ENCODE results near the gene KIZ.
"Not testable (repeated sequence)": the region's sequence is repeated elsewhere in the genome, so short reads cannot be mapped to it uniquely, and the experiment has no call there.

Gene KIZ

GRCh38 chr20:21230220-21230619, 104.3 kb downstream of the KIZ start:
- no peak for DNase-seq (ENCODE audit: low read depth)

- no peak for DNase-seq (ENCODE audit: low read depth)
Observed at GRCh38 chr20:21230686-21231085, 104.8 kb downstream of the KIZ start.

GRCh38 chr20:21232546-21233280, 106.8 kb downstream of the KIZ start:
- no peak for DNase-seq (ENCODE audit: low read depth)

- DNase-seq (ENCODE audit: low read depth) = no peak
Observed at GRCh38 chr20:21234324-21234723, 108.4 kb downstream of the KIZ start.

- no peak for DNase-seq (ENCODE audit: low read depth)
Observed at GRCh38 chr20:21234806-21235483, 109.1 kb downstream of the KIZ start.

GRCh38 chr20:21235484-21236445, 109.9 kb downstream of the KIZ start:
- peak; percentile 49 for DNase-seq (ENCODE audit: low read depth)

- DNase-seq (ENCODE audit: low read depth) = no peak
Observed at GRCh38 chr20:21237956-21238799, 112.3 kb downstream of the KIZ start.

- no peak for DNase-seq (ENCODE audit: low read depth)
Observed at GRCh38 chr20:21238818-21239536, 113.1 kb downstream of the KIZ start.

- no peak for DNase-seq (ENCODE audit: low read depth)
Observed at GRCh38 chr20:21240394-21240793, 114.5 kb downstream of the KIZ start.

- no peak for DNase-seq (ENCODE audit: low read depth)
Observed at GRCh38 chr20:21241406-21241805, 115.5 kb downstream of the KIZ start.

- no peak for DNase-seq (ENCODE audit: low read depth)
Observed at GRCh38 chr20:21243811-21244210, 117.9 kb downstream of the KIZ start.

- DNase-seq (ENCODE audit: low read depth) = no peak
Observed at GRCh38 chr20:21244808-21245207, 118.9 kb downstream of the KIZ start.

GRCh38 chr20:21246161-21246560, 120.3 kb downstream of the KIZ start:
- no peak for DNase-seq (ENCODE audit: low read depth)

- not testable (repeated sequence) for DNase-seq (ENCODE audit: low read depth)
Observed at GRCh38 chr20:21247603-21248095, 121.8 kb downstream of the KIZ start.

GRCh38 chr20:21251278-21251677, 125.4 kb downstream of the KIZ start:
- DNase-seq (ENCODE audit: low read depth) = peak; percentile 26

- DNase-seq (ENCODE audit: low read depth) = no peak
Observed at GRCh38 chr20:21257192-21257591, 131.3 kb downstream of the KIZ start.

- DNase-seq (ENCODE audit: low read depth) = no peak
Observed at GRCh38 chr20:21258411-21258810, 132.5 kb downstream of the KIZ start.

GRCh38 chr20:21259346-21259745, 133.5 kb downstream of the KIZ start:
- DNase-seq (ENCODE audit: low read depth) = no peak

GRCh38 chr20:21262812-21263211, 136.9 kb downstream of the KIZ start:
- DNase-seq (ENCODE audit: low read depth) = no peak

GRCh38 chr20:21265261-21266190, 139.6 kb downstream of the KIZ start:
- DNase-seq (ENCODE audit: low read depth) = no peak
